ENCODE results near the gene ECE2.

GRCh38 chr3:184250167-184250828 is 25.5 kb upstream of the ECE2 start:
- TF ChIP-seq POLR2A (IDR thresholded peaks at IDR 0.05; ENCODE audit: extremely low read depth, insufficient read length), result no peak
- TF ChIP-seq CTCF (IDR thresholded peaks at IDR 0.05; ENCODE audit: low read depth, low read length), result peak; percentile 93

Measured in NB4 (cell line).